HG03460 (cell line): Measurements from ENCODE around the gene TAB2.
"Not testable (repeated sequence)": the region's sequence is repeated elsewhere in the genome, so short reads cannot be mapped to it uniquely, and the experiment has no call there.

ENCODE experiments used
- ATAC-seq: cut with Tn5 transposase; IDR thresholded peaks from one replicate; pipeline ENCODE4 v1.9.1; 2021; ENCODE audit not compliant: unreplicated experiment

The TAB2 gene

GRCh38 chr6:149311293-149311692 is 6.2 kb upstream of the TAB2 start:
- no peak for ATAC-seq

GRCh38 chr6:149311766-149312165 is 5.7 kb upstream of the TAB2 start:
- ATAC-seq: no peak

- no peak for ATAC-seq
Observed at GRCh38 chr6:149313070-149313469, 4.4 kb upstream of the TAB2 start.

GRCh38 chr6:149313861-149314260 is 3.7 kb upstream of the TAB2 start:
- no peak for ATAC-seq

GRCh38 chr6:149314325-149314905 is 3.1 kb upstream of the TAB2 start:
- ATAC-seq: no peak

GRCh38 chr6:149316108-149316727 is 1.3 kb upstream of the TAB2 start:
- no peak for ATAC-seq

GRCh38 chr6:149316740-149317643 is 520 bp upstream of the TAB2 start:
- ATAC-seq: peak; percentile 80

- ATAC-seq: peak; percentile 5
Observed at GRCh38 chr6:149318581-149319286, 1.2 kb downstream of the TAB2 start.

- ATAC-seq: no peak
Observed at GRCh38 chr6:149319422-149319821, 1.9 kb downstream of the TAB2 start.

GRCh38 chr6:149320016-149320415 is 2.5 kb downstream of the TAB2 start:
- not testable (repeated sequence) for ATAC-seq

- no peak for ATAC-seq
Observed at GRCh38 chr6:149320796-149321195, 3.3 kb downstream of the TAB2 start.

- no peak for ATAC-seq
Observed at GRCh38 chr6:149323353-149323752, 5.8 kb downstream of the TAB2 start.

- ATAC-seq: no peak
Observed at GRCh38 chr6:149323925-149324324, 6.4 kb downstream of the TAB2 start.

- ATAC-seq: no peak
Observed at GRCh38 chr6:149324428-149324827, 6.9 kb downstream of the TAB2 start.

GRCh38 chr6:149325648-149326236 is 8.2 kb downstream of the TAB2 start:
- ATAC-seq: no peak

GRCh38 chr6:149327638-149328037 is 10.1 kb downstream of the TAB2 start:
- ATAC-seq: no peak

- ATAC-seq: no peak
Observed at GRCh38 chr6:149328083-149328482, 10.6 kb downstream of the TAB2 start.

- no peak for ATAC-seq
Observed at GRCh38 chr6:149329529-149329928, 12.0 kb downstream of the TAB2 start.

- ATAC-seq: no peak
Observed at GRCh38 chr6:149330133-149330532, 12.6 kb downstream of the TAB2 start.

- no peak for ATAC-seq
Observed at GRCh38 chr6:149331043-149331807, 13.7 kb downstream of the TAB2 start.
